ENCODE results near the gene HDGFL2. TPM values are rescaled to one million over a fixed set of nuclear protein-coding genes. Genes with fewer than 3 reads are reported as not detected.
"Not testable (repeated sequence)": the region's sequence is repeated elsewhere in the genome, so short reads cannot be mapped to it uniquely, and the experiment has no call there.

The HDGFL2 gene
- total RNA-seq, 1 donor = 60.9 TPM

GRCh38 chr19:4524808-4525562, 52.9 kb downstream of the HDGFL2 start:
- TF ChIP-seq, protein P1, sequence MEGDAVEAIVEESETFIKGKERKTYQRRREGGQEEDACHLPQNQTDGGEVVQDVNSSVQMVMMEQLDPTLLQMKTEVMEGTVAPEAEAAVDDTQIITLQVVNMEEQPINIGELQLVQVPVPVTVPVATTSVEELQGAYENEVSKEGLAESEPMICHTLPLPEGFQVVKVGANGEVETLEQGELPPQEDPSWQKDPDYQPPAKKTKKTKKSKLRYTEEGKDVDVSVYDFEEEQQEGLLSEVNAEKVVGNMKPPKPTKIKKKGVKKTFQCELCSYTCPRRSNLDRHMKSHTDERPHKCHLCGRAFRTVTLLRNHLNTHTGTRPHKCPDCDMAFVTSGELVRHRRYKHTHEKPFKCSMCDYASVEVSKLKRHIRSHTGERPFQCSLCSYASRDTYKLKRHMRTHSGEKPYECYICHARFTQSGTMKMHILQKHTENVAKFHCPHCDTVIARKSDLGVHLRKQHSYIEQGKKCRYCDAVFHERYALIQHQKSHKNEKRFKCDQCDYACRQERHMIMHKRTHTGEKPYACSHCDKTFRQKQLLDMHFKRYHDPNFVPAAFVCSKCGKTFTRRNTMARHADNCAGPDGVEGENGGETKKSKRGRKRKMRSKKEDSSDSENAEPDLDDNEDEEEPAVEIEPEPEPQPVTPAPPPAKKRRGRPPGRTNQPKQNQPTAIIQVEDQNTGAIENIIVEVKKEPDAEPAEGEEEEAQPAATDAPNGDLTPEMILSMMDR (IDR thresholded peaks at IDR 0.05; ENCODE audit: insufficient read depth, low read depth, low read length) = peak; percentile 82
- DNase-seq (ENCODE audit: low read depth) = peak; percentile 38
- H3K4me3 ChIP-seq (ENCODE audit: low read depth, low read length) = no peak overlapping the region

GRCh38 chr19:4525563-4526002, 53.5 kb downstream of the HDGFL2 start:
- TF ChIP-seq, protein P1 (IDR thresholded peaks at IDR 0.05; ENCODE audit: insufficient read depth, low read depth, low read length) = no peak
- no peak overlapping the region for H3K4me3 ChIP-seq (ENCODE audit: low read depth, low read length)
- no peak for DNase-seq (ENCODE audit: low read depth)

GRCh38 chr19:4527377-4527776, 55.3 kb downstream of the HDGFL2 start:
- not testable (repeated sequence) for H3K4me3 ChIP-seq (ENCODE audit: low read depth, low read length); DNase-seq (ENCODE audit: low read depth)

DNA sequence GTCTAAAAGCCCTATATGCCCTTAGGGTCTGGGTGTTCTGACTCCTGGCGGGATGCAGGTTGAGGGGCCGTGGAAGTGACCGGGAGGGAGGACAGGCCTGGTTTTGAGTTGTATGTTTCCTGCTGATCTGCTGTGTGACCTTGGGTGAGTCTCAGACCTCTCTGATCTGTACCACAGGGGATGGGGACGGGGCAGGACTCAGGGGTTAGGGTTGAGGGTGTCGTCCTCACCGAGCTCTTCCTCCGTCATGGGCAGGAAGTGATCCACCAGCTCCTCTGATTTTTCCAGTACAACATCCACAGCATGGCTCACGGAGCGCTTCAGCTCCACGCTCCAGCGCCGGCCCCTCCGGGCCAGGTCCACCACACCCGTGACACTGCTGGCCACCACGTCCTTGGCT, 56.7 kb downstream of the HDGFL2 start:
- TF ChIP-seq, protein P1 (IDR thresholded peaks at IDR 0.05; ENCODE audit: insufficient read depth, low read depth, low read length) = no peak
- H3K4me3 ChIP-seq (ENCODE audit: low read depth, low read length) = no peak overlapping the region
- no peak for DNase-seq (ENCODE audit: low read depth)

DNA sequence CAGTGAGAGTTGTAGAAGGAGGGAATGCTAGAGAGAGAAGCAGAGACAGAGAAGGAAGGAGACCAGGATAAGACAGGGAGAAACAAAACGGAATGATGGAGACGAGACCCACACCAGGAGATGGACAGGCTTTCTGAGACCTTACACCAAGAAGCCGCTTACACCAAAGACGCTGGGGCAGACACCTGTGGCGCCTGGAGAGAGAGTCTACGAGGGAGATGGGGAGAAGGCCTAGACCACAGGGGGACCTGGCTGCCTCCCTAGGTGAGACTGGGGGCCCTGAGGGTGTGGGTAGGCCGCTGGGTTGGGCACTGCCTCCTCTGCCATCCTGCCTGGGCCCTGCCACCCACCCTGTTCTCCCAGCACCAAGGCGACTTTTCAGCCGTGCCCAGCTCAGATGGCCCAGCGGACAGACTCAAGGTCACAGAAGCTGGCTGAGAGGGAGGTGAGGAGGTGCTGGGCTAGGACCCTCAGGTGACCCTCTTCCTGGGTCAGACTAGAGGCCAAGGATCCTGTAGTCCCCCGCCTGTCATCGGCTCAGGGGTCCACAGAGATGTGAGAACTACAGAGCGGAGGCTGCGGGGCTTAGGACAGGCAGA, 57.9 kb downstream of the HDGFL2 start:
- TF ChIP-seq, protein P1 (IDR thresholded peaks at IDR 0.05; ENCODE audit: insufficient read depth, low read depth, low read length) = no peak
- no peak overlapping the region for H3K4me3 ChIP-seq (ENCODE audit: low read depth, low read length)
- DNase-seq (ENCODE audit: low read depth) = no peak

GRCh38 chr19:4531562-4532165, 59.6 kb downstream of the HDGFL2 start:
- no peak overlapping the region for H3K4me3 ChIP-seq (ENCODE audit: low read depth, low read length)
- TF ChIP-seq, protein P1 (IDR thresholded peaks at IDR 0.05; ENCODE audit: insufficient read depth, low read depth, low read length) = no peak
- no peak for DNase-seq (ENCODE audit: low read depth)

DNA sequence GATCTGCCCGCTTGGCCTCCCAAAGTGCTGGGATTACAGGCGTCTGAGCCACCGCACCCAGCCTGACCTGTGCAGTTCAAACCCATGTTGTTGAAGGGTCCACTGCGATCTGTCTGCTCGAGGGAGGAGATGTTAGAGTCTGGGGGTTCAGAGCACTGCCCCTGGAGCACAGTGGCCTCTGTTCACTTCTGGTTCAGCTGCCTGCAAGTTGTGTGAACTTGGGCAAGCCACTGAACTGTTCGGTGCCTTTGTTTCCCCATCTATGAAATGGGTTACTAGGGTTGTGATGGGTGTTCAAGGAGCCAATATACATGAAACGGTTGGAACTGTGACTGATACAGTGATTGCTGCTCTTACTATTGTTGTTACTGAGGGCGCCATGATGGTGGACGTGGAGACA, 61.2 kb downstream of the HDGFL2 start:
- TF ChIP-seq, protein P1 (IDR thresholded peaks at IDR 0.05; ENCODE audit: insufficient read depth, low read depth, low read length) = no peak
- no peak overlapping the region for H3K4me3 ChIP-seq (ENCODE audit: low read depth, low read length)
- no peak for DNase-seq (ENCODE audit: low read depth)

Measured in fibroblast of villous mesenchyme (primary cell).